GM12873 (cell line): ENCODE data around the gene RASL12.
A peak's percentile ranks its signal among the peaks of the same experiment; 100 is the strongest.

Experiments used
- TF ChIP-seq, protein P1 (sequence below): IDR thresholded peaks from 2 replicates; pipeline ENCODE4 v1.5.1; 2012; ENCODE audit warnings: low read depth, mild to moderate bottlenecking, moderate library complexity, low read length, control low read depth; ENCODE audit not compliant: insufficient read depth; ENCODE audit errors: missing control alignments

The RASL12 gene

GRCh38 chr15:65087873-65088642 is 20.3 kb upstream of the RASL12 start:
- TF ChIP-seq, protein P1, sequence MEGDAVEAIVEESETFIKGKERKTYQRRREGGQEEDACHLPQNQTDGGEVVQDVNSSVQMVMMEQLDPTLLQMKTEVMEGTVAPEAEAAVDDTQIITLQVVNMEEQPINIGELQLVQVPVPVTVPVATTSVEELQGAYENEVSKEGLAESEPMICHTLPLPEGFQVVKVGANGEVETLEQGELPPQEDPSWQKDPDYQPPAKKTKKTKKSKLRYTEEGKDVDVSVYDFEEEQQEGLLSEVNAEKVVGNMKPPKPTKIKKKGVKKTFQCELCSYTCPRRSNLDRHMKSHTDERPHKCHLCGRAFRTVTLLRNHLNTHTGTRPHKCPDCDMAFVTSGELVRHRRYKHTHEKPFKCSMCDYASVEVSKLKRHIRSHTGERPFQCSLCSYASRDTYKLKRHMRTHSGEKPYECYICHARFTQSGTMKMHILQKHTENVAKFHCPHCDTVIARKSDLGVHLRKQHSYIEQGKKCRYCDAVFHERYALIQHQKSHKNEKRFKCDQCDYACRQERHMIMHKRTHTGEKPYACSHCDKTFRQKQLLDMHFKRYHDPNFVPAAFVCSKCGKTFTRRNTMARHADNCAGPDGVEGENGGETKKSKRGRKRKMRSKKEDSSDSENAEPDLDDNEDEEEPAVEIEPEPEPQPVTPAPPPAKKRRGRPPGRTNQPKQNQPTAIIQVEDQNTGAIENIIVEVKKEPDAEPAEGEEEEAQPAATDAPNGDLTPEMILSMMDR = no peak

DNA sequence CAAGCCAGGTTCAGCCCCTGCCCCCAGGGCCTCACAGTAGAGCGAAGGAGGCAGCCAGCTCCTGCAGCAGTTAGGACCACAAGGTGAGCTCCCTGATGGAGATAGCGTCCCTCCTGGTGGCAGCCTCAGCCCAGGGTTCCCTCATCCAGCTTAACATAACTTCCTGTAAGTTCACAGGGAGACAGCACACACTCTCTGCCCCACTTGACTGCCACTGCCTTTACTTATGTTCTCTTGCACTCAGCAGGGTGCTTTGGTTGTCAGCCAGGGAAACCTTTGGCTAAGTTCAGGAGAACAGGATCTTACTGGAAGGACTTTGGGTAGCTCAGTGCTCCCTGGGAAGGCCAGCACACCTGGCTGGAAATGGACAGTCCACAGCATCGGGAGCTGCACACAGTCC is 19.6 kb upstream of the RASL12 start:
- TF ChIP-seq, protein P1 = no peak

GRCh38 chr15:65086680-65087111 is 18.9 kb upstream of the RASL12 start:
- TF ChIP-seq, protein P1 = peak; percentile 41

GRCh38 chr15:65085990-65086679 is 18.3 kb upstream of the RASL12 start:
- TF ChIP-seq, protein P1 = peak; percentile 56

GRCh38 chr15:65085207-65085753 is 17.5 kb upstream of the RASL12 start:
- TF ChIP-seq, protein P1 = no peak

DNA sequence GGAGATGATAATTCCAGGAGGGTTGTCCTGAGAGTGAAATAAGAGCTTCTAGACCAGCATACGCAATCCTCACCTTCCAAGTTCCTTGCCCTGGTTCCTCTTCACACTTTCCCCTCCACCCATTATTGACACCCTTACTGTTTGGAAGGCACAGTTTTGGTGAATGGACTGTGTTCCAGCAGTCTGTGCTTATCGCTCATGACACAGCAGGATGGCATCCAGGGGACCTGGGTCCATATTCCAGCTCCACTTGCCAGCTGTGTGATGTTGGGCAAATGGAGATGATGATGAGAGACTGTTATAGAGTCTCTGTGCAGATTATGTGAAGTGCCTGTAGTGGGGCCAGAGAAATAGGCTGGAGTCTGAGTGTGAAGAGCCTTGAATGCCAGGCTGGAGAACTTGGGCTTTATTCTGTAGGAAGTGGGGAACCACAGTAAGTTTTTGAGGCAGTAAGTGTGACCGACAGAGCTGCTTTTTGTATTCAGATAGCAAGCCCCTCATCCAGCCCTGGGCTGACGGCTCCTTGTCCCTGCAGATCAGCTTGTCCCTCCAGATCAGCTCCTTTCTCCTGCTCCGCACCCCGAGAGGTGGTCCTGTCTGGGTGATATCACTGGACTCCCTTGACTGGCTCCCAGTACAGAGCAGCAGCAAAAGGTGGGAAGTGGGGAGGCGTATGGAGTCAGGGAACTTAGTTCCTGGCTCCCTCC is 16.9 kb upstream of the RASL12 start:
- TF ChIP-seq, protein P1 = no peak
